Sigmoid colon (tissue), 4 donors: ENCODE measurements around the gene PEX11B.

Source experiments
- CTCF ChIP-seq, 4 experiments: fragments of 450-650 bp in 3 of 4; fragments of 200-600 bp in 1 of 4; IDR thresholded peaks; one replicate each; pipeline ENCODE4 v1.5.1; 2016 to 2019; ENCODE audit warnings: antibody characterized with exemption in 4 of 4, mild to moderate bottlenecking in 3 of 4, moderate library complexity in 2 of 4
- EP300 ChIP-seq, 4 donors: sonication (generic); formaldehyde crosslinking; IDR thresholded peaks; one replicate each; pipeline ENCODE4 v1.6.1; 2017; ENCODE audit warnings: antibody characterized with exemption in 4 of 4
- POLR2AphosphoS5 ChIP-seq, 4 donors: sonication (generic); formaldehyde crosslinking; IDR thresholded peaks; one replicate each; pipeline ENCODE4 v1.6.1; 2017; ENCODE audit warnings: antibody characterized with exemption in 4 of 4

- TF ChIP-seq CTCF (IDR thresholded peaks at IDR 0.05) (no peak), POLR2AphosphoS5 (IDR thresholded peaks at IDR 0.05) (peak in 3 of 4 donors; percentile 24 to 53 (median 40)), EP300 (IDR thresholded peaks at IDR 0.05) (no peak)
Measured at GRCh38 chr1:145962157-145963102, 43.9 kb upstream of the PEX11B start.
